GM18499 (cell line): Measurements from ENCODE around the gene ANO1.

Source experiments
- ATAC-seq: cut with Tn5 transposase; IDR thresholded peaks from one replicate; pipeline ENCODE4 v1.9.1; 2021; ENCODE audit warnings: moderate number of reproducible peaks; ENCODE audit not compliant: insufficient read depth, unreplicated experiment

ANO1 gene

GRCh38 chr11:70091638-70092037 is 13.5 kb downstream of the ANO1 start:
- ATAC-seq, result no peak

GRCh38 chr11:70092959-70093715 is 15.0 kb downstream of the ANO1 start:
- ATAC-seq, result no peak

- no peak for ATAC-seq
These were observed 17.6 kb downstream of the ANO1 start for GRCh38 chr11:70095541-70096252.

GRCh38 chr11:70097783-70098563 is 19.9 kb downstream of the ANO1 start:
- no peak for ATAC-seq

GRCh38 chr11:70098936-70099335 is 20.8 kb downstream of the ANO1 start:
- ATAC-seq, result no peak

- ATAC-seq, result no peak
These were observed 21.6 kb downstream of the ANO1 start for GRCh38 chr11:70099578-70100279.

- ATAC-seq, result no peak
These were observed 22.1 kb downstream of the ANO1 start for GRCh38 chr11:70100280-70100603.

GRCh38 chr11:70100791-70101190 is 22.7 kb downstream of the ANO1 start:
- no peak for ATAC-seq

- no peak for ATAC-seq
These were observed 25.3 kb downstream of the ANO1 start for GRCh38 chr11:70103256-70103975.

GRCh38 chr11:70104419-70104818 is 26.3 kb downstream of the ANO1 start:
- ATAC-seq, result no peak

GRCh38 chr11:70104961-70105360 is 26.8 kb downstream of the ANO1 start:
- no peak for ATAC-seq

GRCh38 chr11:70105369-70105754 is 27.2 kb downstream of the ANO1 start:
- no peak for ATAC-seq

- no peak for ATAC-seq
These were observed 27.8 kb downstream of the ANO1 start for GRCh38 chr11:70105755-70106571.

- ATAC-seq, result no peak
These were observed 28.6 kb downstream of the ANO1 start for GRCh38 chr11:70106757-70107156.

GRCh38 chr11:70107191-70107590 is 29.1 kb downstream of the ANO1 start:
- no peak for ATAC-seq

GRCh38 chr11:70107756-70108155 is 29.6 kb downstream of the ANO1 start:
- no peak for ATAC-seq

- no peak for ATAC-seq
These were observed 30.1 kb downstream of the ANO1 start for GRCh38 chr11:70108250-70108649.

GRCh38 chr11:70109006-70109405 is 30.9 kb downstream of the ANO1 start:
- no peak for ATAC-seq

- ATAC-seq, result no peak
These were observed 31.8 kb downstream of the ANO1 start for GRCh38 chr11:70109903-70110302.
